Coronary artery (tissue), 2 donors: ENCODE measurements around the gene DNER.
"Not testable (repeated sequence)": the region's sequence is repeated elsewhere in the genome, so short reads cannot be mapped to it uniquely, and the experiment has no call there.

Experiments used
- DNase-seq: peaks from one replicate; pipeline ENCODE4 v3.0.0-alpha.2; 2017; ENCODE audit warnings: low spot score
- H3K27ac ChIP-seq, 2 donors: fragments of 200-600 bp; sonication (generic); one replicate each; pipeline ENCODE4 v1.5.1; 2016 to 2019
- H3K4me3 ChIP-seq: fragments of 200-600 bp; sonication (generic); 2 replicates; pipeline ENCODE4 v1.5.1; 2016; ENCODE audit warnings: mild to moderate bottlenecking, moderate library complexity
- TF ChIP-seq, protein P1 (sequence below): fragments of 200-600 bp; sonication (generic); IDR thresholded peaks from one replicate; pipeline ENCODE4 v1.5.1; 2019; ENCODE audit warnings: antibody characterized with exemption

Gene DNER

DNA sequence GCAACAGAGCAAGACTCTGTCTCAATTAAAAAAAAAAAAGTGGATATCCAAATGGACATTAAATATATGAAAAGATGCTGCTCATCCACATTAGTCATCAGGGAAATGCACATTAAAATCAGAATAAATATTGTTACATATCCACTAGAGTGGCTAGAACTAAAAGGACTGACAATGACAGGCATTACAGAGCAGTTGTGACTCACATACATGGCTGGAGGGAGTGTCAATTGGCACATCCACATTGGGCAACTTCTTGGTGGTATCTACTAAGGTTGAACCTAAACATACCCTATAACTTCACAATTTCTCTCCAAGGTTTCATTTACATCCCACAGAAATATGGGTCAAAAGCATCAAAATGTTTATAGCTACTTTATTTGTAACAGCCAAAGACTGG, 14.0 kb upstream of the DNER start:
- Histone ChIP-seq H3K27ac (no peak overlapping the region), H3K4me3 (no peak overlapping the region)
- TF ChIP-seq, protein P1, sequence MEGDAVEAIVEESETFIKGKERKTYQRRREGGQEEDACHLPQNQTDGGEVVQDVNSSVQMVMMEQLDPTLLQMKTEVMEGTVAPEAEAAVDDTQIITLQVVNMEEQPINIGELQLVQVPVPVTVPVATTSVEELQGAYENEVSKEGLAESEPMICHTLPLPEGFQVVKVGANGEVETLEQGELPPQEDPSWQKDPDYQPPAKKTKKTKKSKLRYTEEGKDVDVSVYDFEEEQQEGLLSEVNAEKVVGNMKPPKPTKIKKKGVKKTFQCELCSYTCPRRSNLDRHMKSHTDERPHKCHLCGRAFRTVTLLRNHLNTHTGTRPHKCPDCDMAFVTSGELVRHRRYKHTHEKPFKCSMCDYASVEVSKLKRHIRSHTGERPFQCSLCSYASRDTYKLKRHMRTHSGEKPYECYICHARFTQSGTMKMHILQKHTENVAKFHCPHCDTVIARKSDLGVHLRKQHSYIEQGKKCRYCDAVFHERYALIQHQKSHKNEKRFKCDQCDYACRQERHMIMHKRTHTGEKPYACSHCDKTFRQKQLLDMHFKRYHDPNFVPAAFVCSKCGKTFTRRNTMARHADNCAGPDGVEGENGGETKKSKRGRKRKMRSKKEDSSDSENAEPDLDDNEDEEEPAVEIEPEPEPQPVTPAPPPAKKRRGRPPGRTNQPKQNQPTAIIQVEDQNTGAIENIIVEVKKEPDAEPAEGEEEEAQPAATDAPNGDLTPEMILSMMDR = no peak
- no peak for DNase-seq

DNA sequence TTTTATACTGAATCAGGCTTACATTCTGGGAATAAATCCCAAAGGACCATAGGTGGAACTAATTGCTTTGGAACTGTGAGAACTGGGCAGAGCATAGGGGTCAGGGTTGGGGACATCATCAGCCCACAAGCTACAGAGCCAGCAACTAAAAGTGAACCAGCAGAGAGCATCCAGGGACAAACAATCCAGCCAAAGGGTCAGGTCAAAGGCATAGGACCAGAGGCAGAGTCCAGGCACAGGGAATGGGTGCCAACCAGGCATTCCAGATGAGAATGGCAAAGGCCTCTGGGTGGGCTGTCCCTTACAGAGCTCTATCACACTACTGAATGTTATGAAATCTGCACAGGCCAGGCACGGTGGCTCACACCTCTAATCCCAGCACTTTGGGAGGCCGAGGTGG, 12.3 kb upstream of the DNER start:
- no peak for DNase-seq
- TF ChIP-seq, protein P1 = no peak
- Histone ChIP-seq H3K27ac (no peak overlapping the region), H3K4me3 (no peak overlapping the region)

DNA sequence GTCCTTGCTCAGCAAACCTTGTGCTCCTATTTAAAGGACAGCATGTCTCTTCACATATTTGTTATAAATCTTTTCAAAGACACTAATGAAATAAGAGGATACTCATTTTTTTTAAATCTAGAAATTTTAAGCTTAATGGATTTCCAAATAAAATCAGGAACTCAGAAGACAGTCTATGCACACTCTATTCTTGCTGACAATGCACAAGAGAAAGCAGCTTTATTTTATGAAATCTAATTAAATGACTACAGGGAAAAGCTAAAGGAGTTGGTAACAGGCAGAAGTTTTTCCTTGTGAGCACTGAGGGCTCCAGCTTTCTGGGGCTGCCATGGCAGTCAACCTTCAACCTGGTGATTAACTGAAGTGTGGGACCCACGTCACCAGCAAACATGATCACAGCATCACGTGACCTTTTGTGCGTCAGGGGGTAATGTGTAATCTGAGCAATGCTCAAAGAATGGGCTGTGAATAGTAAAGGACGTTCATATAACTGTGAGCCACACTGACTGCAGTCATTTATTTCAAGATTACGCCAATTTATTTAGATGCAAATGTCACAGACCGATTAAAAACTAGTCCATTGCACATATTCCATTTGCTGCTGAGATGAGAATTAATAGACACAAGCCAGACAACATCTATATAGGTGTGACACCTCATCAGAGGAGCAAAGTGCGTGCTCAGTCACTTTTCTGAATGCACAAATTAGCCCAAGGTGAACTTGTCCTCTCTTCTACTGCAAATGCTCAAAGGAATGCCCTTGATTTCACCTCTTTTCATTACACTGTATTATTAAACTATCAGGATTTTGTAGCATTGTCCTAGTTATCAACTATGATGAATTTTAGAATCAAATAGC, 11.6 kb upstream of the DNER start:
- Histone ChIP-seq H3K4me3 (no peak overlapping the region), H3K27ac (no peak overlapping the region)
- no peak for DNase-seq
- TF ChIP-seq, protein P1 = no peak

DNA sequence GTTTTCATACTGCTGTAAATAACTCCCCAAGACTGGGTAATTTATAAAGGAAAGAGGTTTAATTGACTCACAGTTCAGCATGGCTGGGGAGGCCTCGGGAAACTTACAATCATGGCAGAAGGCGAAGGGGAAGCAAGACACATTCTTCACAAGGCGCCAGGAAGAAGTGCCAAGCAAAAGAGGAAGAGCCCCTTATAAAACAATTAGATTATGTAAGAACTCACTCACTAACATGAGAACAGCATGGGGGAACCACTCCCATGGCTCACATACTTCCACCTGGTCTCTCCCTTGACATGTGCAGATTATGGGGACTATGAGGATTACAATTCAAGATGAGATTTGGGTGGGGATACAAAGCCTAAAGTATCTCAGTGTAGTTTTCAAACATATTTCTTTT, 8.8 kb upstream of the DNER start:
- DNase-seq, H3K27ac ChIP-seq, H3K4me3 ChIP-seq: not testable (repeated sequence)

DNA sequence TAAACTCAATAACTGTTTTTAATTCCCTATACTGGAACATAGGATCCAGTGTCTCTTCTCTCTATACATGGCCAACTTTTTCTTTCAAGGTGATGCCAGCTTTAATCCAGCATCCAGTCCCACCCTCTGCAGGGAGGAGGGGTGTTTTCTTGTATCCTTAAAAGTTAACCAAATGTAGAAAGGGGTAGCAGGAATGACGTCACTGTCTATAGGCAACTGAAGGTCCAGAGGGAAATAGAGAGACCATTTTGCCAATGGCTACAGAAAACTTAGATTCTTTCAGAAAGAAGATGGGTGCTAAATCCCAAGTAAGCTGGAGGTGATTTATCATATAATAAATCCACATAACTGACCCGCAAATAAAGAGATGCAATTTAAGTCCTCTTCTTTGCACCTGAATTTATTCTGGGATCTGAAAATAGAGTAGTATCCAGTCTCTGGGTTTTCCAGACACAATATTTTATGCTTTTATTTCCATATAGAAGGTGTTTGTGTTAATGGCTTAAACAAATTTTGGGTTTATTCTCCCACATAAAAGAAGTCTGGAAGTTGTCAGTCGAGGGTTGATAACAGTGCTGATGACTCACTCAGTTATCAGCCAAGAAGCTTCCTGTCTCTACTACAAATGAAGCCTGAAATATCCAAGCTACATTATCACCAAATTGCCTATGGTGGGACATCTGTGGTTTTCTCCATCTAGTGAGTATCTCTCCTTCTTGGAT, 5.7 kb upstream of the DNER start:
- H3K27ac ChIP-seq = no peak overlapping the region
- TF ChIP-seq, protein P1 = no peak
- no peak for DNase-seq
- H3K4me3 ChIP-seq = no peak overlapping the region

DNA sequence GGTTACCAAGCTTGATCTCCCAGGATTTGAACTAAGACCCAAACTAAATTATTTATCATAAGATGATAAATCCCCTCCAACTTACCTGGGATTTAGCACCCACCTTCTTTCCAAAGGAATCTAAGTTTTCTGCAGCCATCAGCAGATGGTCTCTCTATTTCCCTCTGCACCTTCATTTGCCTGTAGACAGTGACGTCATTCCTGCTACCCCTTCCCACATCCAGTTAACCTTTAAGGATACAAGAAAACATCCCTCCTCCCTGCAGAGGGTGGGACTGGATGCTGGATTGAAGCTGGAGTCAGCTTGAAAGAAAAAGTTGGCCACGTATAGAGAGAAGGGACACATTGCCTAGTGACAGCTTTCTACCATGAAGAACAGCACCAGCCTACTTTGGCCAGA, 3.7 kb upstream of the DNER start:
- TF ChIP-seq, protein P1 = no peak
- H3K27ac ChIP-seq = no peak overlapping the region
- no peak overlapping the region for H3K4me3 ChIP-seq
- no peak for DNase-seq

DNA sequence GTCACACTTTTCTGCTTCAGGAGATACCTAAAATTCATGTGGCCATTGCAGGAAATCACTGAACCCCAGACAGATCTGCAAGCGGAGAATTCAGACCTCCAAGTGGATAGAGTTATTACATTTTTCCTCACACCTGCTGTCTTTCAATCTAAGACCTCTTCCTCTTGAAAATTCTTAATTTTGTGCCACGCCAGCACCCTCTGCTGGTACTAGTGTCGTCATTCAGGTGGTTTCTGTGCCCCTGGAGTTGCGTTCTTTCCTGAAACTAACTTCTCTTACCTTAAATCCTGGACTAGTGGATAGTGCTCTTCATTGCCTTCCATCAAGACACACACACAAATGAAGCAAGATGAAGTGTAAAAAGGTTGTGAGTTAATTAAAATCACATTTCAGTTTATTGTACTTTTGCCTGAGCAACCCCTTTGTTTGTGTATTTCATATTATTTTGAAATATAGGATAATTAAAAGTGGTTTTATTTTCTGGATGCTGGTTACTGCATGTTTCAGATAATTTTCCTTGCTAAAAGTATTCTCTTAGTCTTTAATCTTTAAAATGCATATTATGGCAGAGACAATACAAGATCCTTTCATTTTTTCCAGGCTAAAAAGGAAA, 1.6 kb upstream of the DNER start:
- no peak overlapping the region for H3K27ac ChIP-seq
- TF ChIP-seq, protein P1 = no peak
- no peak overlapping the region for H3K4me3 ChIP-seq
- DNase-seq = no peak
